GM20431 (cell line): ENCODE measurements around the gene RAB21.
"Not testable (repeated sequence)": the region's sequence is repeated elsewhere in the genome, so short reads cannot be mapped to it uniquely, and the experiment has no call there.

Experiments used
- in situ Hi-C: fragments of 300-500 bp; cut with MseI, MboI; formaldehyde crosslinking; loops from one replicate; pipeline ENCODE4 v1.15.0; 2020; ENCODE audit warnings: low sequenced_read_pairs; ENCODE audit not compliant: unreplicated experiment

The RAB21 gene

GRCh38 chr12:71790331-71790730 is 35.7 kb downstream of the RAB21 start:
- in situ Hi-C loops: no loop called here

DNA sequence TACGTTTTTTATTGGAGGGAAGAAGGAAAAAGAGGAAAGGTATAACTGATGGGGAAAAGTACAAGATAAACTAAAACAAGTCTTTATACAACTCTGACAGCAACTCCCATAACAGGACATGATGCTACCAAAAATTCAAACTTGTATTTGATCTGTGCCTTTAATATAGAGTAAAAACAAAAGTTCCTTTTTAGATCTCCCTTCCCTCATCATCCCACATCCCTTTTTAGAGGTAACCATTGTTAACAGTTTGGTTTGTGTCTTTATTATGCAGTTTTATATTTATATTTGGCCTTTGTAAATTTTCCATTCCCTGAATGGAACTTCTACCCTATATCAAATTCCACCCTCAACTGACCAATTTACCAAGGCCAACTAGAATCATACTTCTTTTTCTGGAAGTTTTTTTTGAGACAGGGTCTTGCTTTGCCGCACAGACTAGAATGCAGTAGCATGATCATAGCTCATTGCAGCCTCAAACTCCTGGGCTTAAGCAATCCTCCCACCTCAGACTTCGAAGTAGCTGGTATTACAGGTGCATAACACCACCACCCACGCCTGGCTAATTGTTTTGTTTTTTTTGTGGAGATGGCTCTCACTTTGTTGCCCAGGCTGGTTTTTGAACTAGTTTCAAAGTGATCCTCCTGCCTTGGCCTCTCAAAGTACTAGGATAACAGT is 36.9 kb downstream of the RAB21 start:
- in situ Hi-C loops: no loop called here

DNA sequence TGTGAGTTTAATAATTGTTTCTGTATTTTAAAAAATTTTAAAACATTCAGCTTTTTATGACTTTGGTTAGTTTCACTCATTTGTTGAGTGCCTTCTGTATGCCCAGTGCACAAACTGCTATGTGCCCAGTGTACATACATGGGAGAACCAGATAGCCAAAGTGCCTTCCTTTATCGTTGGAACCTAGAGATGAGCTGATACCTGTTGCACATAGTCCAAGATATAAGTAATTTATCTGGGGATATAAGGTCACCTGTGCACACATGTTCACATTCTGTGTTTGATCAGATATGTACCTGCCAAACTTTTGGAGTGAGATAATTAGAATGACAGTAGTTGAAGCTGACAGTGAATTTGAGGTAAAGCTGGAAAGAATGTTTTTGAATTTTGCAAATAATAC is 37.9 kb downstream of the RAB21 start:
- in situ Hi-C loops: no loop called here

GRCh38 chr12:71795901-71796300 is 41.2 kb downstream of the RAB21 start:
- in situ Hi-C loops: no loop called here

- in situ Hi-C loops: no loop called here
Measured at GRCh38 chr12:71797531-71797930, 42.9 kb downstream of the RAB21 start.

GRCh38 chr12:71799106-71799505 is 44.4 kb downstream of the RAB21 start:
- in situ Hi-C loops: no loop called here

DNA sequence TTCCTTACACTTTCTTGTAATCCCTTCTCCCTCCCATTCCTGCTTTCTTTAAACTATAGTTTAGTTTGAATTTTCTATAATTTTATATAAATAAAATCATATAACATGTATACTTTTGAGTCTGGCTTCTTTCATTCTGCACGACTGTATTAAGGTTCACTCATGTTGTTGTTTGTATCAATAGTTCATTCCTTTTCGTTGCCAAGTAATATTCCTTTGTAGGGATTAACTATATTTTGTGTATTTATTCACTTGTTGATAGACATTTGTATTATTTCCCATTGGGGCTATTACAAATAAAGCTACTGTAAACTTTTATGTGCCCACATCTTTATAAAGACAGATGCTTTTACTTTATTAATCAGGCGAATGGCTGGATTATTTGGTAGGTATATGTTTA is 45.5 kb downstream of the RAB21 start:
- in situ Hi-C loops: no loop called here

GRCh38 chr12:71804505-71804904 is 49.8 kb downstream of the RAB21 start:
- in situ Hi-C loops: no loop called here

GRCh38 chr12:71810921-71811320 is 56.3 kb downstream of the RAB21 start:
- in situ Hi-C loops: no loop called here

- in situ Hi-C loops: not testable (repeated sequence)
Measured at GRCh38 chr12:71815242-71815641, 60.6 kb downstream of the RAB21 start.

- in situ Hi-C loops: not testable (repeated sequence)
Measured at GRCh38 chr12:71822088-71822487, 67.4 kb downstream of the RAB21 start.

DNA sequence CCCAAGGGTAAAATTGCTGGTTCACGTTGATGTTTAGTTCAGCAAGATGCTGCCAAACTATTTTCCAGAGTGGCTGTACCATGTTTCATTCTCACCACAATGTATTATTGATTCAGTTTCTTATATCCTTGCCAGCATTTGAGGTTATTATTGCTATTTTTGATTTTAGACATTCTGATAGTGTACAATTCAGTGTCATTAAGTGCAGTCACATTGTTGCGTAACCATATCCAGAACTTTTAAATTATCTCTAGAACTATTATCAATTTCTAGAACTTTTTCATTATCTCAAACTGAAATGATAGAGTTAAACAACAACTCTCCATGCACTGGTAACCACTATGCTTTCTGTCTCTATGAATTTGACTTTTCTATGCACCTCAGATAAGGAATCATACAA is 74.2 kb downstream of the RAB21 start:
- in situ Hi-C loops: no loop called here

DNA sequence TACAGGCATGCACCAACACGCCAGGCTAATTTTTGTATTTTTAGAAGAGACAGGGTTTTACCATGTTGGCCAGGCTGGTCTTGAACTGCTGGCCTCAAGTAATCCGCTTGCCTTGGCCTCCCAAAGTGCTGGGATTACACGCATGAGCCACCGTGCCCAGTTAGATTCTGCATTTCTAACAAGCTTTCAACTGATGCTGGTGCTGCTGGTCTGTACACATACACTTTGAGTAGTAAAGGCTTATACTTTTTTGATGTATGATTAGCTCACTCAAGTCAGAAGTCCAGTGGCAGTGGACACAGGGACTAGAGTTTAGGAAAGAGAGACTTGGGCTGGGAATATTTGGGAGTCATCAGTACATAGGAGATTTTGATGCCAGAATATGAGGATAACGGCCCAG is 82.7 kb downstream of the RAB21 start:
- in situ Hi-C loops: no loop called here

GRCh38 chr12:71838231-71838630 is 83.6 kb downstream of the RAB21 start:
- in situ Hi-C loops: no loop called here

DNA sequence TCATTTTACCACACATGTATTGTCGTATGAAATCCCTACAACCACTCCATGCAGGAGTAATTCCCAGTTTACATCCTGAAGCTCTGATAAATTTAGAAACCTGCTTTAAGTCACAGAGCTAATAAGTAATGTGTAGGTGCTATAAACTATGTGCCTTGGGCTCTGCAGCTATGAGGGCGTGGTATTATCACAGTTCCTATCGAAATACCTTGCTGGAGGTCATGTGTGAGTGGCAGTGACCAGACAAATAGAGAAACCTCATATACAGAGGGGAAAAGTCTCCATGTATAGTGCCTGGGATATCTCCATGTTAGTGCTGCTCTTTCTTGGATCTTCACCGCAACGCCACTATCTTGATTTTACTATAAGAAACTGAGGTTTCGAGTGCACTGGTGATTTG is 84.0 kb downstream of the RAB21 start:
- in situ Hi-C loops: no loop called here

DNA sequence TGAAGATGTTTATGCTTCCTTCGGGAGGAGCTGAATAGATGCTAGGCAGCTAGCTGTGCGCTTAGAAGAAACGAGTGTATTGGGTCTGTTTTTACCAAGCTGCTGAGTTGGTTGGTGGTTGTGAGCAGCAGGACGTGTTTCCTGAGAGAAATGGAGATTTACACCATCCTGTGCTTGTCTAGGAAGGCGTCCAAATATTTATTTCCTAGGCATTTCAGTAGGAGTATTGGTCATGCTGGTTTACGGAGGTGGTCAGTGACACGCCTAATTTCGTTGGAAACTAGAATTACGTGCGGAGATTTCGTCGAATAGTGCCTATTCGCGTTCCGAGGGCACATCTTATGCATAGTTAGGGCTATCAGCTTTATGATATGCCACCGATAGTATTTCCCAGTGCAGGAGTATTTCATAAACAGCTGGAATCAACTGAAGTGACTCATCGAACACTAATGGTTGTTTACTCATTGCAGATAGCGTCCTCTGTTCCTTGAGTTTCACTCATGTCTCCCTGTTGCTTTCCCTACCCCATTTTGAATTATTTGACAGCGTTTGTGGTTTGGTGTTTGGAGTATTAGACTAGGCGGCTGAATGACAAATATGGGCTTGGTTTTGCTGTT is 85.7 kb downstream of the RAB21 start:
- in situ Hi-C loops: no loop called here

DNA sequence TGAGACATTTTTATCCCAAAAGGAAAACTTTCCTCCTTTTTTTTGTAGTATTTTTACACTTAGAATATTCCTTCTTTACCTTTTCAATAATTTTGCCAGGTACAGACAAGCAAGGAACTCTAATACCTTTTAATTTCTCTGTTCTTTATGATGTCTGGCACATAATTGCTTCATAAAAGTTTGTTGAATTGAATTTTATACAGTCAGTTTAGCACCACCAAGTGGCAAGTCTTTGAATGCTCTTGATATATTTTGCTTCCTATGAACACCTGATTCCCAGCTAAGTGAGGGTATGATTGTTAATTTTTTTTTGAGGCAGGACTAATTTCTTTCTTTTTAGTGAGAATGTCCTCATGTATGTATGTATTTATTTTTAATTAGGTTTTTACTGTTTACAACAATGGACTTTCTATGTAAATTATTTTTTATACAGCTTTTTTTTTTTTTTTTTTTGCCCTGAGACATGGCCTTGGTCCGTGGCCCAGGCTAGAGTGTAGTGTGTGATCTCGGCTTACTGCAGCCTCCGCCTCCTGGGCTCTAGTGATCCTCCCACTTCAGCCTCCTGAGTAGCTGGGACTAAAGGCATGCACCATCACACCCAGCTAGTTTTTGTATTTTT is 91.8 kb downstream of the RAB21 start:
- in situ Hi-C loops: no loop called here

GRCh38 chr12:71848212-71848611 is 93.5 kb downstream of the RAB21 start:
- in situ Hi-C loops: no loop called here

GRCh38 chr12:71849109-71849851 is 94.6 kb downstream of the RAB21 start:
- in situ Hi-C loops: no loop called here
